Cardiac fibroblast (primary cell): Measurements from ENCODE around the gene NINL.
"Not testable (repeated sequence)": the region's sequence is repeated elsewhere in the genome, so short reads cannot be mapped to it uniquely, and the experiment has no call there.

Experiments
- DNase-seq, 2 donors: peaks; one replicate each; pipeline versions ENCODE4 v3.0.0 to v3.0.0-alpha.2; 2010; ENCODE audit warnings: low read depth in 2 of 2
- H3K4me3 ChIP-seq, 2 donors: replicated peaks in 1 of 2; 1 replicate in 1 of 2; 2 replicates in 1 of 2; pipeline ENCODE4 v1.5.1; 2011; ENCODE audit warnings: low read depth in 2 of 2, low read length in 2 of 2, mild to moderate bottlenecking in 2 of 2, moderate library complexity in 1 of 2
- TF ChIP-seq, protein P1 (sequence below): IDR thresholded peaks from one replicate; pipeline ENCODE4 v1.5.1; 2011; ENCODE audit warnings: low read depth, mild to moderate bottlenecking, low read length, inconsistent platforms

Gene NINL

DNA sequence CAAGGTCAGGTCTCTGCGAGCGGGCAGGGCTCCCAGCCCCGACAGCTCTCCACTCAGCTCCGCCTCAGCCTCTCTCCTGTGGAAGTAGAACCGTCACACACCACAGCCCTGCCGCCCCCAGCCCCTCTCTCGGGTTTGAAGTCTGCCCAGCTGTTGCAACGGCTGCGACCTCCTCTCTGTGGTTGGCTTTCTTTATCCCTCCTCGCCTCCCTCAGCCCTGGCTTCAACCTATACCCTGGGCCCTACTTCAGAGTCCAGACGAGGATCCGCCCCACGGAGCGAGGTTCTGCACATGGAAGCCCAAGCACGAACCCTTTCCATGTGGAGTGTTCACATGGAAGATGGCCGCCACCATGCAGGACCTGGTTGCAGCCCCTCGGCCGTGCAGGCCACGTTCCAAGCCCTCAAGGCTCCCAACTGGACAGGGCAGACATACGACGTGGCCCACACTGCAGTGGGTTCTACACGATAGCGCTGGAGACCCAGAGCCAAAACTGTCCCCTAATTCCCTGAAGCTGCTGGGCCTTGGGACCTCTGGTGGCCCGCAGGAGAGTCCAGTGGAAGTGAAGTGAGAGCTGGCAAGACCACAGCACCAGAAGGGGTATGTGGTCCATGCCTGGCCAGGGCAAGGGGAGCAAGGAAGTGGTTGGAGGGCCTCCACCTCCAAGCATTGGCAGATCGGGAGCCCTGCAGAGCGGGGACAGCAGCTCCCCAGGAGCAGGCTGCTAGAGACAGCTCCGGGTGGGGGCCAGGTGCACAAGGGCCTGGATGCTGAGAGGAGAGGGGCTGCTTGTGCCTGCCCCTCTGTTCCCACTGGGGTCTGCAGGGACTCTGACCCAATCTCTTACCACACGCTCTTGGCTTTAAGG is 108.1 kb downstream of the NINL start:
- no peak overlapping the region for H3K4me3 ChIP-seq
- DNase-seq = no peak
- TF ChIP-seq, protein P1, sequence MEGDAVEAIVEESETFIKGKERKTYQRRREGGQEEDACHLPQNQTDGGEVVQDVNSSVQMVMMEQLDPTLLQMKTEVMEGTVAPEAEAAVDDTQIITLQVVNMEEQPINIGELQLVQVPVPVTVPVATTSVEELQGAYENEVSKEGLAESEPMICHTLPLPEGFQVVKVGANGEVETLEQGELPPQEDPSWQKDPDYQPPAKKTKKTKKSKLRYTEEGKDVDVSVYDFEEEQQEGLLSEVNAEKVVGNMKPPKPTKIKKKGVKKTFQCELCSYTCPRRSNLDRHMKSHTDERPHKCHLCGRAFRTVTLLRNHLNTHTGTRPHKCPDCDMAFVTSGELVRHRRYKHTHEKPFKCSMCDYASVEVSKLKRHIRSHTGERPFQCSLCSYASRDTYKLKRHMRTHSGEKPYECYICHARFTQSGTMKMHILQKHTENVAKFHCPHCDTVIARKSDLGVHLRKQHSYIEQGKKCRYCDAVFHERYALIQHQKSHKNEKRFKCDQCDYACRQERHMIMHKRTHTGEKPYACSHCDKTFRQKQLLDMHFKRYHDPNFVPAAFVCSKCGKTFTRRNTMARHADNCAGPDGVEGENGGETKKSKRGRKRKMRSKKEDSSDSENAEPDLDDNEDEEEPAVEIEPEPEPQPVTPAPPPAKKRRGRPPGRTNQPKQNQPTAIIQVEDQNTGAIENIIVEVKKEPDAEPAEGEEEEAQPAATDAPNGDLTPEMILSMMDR = no peak

DNA sequence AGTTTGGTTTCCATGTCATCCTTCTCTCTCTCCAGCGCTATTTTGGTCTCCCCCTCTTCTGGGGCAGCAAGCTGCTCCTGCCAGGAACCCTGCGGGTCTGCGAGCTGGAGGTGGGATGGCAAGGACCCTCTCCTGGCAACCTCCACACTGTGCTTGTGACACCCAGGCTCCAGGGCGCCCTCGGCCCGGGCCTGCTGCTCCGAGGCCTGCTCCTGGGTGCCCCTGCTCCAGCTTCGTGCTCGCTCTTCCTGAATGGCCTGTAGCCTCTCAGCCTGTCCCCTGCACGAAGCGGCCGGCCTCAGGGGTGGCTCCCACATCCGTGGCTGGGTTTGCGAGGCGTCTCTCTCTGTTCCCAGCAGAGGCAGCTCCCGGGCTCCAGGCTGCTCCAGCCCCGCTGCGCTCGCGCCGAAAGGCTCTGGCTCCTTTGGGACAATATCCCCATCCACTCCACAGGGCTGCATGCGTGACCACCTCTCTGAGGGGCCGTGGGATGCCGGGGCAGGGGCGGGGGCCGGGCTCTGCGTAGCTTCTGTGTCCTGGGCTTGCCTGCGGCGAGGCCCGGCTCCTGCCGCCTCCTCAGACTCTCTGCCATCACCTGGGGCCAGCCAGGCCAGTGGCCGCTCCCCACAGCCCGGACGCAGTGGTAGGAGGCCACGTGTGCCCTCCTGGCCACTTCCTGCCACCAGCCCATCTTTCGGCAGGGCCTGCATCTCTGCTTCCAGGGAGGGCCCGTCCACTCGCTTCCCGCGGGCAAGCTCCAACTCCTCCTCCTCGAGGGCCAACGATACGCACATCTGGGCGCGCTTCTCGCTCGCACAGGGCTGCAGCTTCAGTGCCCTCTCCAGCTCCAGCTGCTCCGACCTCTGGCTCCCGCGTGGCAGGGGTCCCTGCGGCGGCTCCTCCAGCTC is 109.0 kb downstream of the NINL start:
- TF ChIP-seq, protein P1 = no peak
- H3K4me3 ChIP-seq = no peak overlapping the region
- no peak for DNase-seq

DNA sequence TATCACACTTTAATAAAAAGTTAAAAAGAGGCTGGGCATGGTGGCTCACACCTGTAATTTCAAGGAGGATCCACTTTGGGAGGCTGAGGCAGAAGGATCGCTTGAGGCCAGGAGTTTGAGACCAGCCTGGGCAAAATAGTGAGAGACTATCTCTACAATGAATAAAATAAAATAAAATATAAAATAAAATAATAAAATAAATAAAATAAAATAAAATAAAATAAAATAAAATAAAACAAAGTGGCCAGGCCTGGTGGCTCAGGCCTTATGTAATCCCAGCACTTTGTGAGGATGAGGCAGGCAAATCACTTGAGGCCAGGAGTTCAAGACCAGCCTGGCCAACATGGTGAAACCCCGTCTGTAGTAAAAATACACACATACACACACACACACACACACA is 112.0 kb downstream of the NINL start:
- DNase-seq, H3K4me3 ChIP-seq: not testable (repeated sequence)

GRCh38 chr20:25471020-25471419 is 114.3 kb downstream of the NINL start:
- TF ChIP-seq, protein P1 = no peak
- DNase-seq = no peak
- H3K4me3 ChIP-seq = no peak overlapping the region

DNA sequence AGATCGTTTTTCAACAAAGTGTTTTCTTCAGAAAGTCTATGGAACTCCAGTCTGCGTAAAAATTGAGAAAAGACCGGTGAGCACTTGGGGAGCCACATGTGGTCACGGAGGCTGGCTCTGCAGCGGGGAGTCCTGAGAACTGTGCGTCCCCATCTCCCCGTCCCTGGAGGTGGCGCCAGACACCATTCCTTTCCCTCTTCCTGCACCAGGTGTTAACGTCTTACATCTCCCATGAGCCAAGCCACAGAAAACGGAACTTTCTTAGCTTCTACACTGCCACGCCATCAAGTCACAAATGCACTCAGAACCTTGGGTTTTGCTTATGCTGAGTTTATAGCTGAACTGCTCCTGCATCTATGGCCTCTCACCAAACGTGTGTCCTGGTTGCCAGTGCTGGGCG is 115.3 kb downstream of the NINL start:
- H3K4me3 ChIP-seq = no peak overlapping the region
- TF ChIP-seq, protein P1 = peak; percentile 45
- peak; percentile 33 to 42 for DNase-seq

DNA sequence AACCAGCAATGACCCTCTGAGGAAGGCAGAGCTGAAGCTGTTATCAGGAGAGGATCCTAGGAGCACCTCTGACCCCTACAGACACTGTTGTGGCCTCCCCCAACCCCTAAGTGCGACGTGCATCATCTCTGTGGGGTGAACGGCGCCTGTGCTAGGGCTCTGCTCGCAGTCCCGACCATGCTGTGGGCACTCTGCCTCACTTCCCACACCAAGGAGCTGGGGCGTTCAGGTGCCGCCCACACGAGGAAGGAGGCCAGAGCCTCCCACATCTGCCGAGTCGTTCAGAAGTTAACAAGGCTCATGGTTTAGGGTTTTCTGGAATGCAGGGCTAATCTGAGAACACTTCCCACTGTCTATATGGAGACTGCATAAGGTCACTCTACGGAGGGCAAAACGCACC is 115.8 kb downstream of the NINL start:
- H3K4me3 ChIP-seq = no peak overlapping the region
- DNase-seq = no peak
- TF ChIP-seq, protein P1 = no peak
